GM12801 (cell line): ENCODE results near the gene CDR2.

Experiments
- TF ChIP-seq, protein P1 (sequence below): IDR thresholded peaks from one replicate; pipeline ENCODE4 v1.5.1; 2011; ENCODE audit warnings: control low read depth; ENCODE audit not compliant: insufficient read length; ENCODE audit errors: extremely low read depth

CDR2 gene

DNA sequence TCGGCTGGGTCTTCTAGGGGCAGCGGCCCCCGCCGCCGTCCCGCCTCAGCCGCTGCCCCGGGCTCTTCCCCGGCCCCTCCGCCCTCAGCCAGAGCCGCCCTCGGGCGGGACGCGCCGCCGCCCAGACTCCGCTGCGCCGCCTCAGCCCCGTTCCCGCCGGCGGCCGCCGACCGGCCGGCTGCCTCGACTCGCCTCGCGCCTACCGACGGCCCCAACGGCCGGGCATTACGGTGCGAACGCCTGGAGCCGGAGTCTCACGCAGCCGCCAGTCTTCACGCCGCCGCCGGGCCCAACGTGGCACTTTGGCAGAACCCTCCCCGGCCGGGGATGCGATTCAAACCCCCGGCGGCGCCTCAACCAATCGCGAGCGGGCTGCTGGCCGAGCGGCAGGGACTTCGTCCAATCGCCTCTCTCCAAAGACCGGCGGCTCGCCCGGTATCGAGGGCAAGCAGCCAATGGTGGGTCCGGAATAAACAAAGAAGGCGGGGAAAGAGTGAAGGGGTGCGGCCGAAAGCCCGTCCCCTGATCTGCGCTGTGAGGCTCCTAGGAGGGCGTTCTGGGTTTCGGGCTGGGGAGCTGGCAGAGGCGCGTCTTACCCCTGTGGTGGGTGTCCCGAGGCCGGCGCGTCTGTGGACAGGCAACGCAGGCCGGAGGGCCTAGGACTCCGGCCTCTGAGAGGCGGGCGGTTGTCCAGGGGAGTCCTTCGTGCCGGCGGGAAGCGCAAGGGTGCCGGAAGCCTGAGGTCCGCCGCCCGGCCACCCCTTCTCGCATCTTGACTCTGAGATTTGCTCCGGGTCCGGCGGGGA is at the start of gene CDR2:
TSS of gene CDR2 (minus strand) at position 309 of the 806 bp plus-strand sequence. CDS start 310 bp downstream, outside the sequence.
- TF ChIP-seq, protein P1, sequence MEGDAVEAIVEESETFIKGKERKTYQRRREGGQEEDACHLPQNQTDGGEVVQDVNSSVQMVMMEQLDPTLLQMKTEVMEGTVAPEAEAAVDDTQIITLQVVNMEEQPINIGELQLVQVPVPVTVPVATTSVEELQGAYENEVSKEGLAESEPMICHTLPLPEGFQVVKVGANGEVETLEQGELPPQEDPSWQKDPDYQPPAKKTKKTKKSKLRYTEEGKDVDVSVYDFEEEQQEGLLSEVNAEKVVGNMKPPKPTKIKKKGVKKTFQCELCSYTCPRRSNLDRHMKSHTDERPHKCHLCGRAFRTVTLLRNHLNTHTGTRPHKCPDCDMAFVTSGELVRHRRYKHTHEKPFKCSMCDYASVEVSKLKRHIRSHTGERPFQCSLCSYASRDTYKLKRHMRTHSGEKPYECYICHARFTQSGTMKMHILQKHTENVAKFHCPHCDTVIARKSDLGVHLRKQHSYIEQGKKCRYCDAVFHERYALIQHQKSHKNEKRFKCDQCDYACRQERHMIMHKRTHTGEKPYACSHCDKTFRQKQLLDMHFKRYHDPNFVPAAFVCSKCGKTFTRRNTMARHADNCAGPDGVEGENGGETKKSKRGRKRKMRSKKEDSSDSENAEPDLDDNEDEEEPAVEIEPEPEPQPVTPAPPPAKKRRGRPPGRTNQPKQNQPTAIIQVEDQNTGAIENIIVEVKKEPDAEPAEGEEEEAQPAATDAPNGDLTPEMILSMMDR = no peak

DNA sequence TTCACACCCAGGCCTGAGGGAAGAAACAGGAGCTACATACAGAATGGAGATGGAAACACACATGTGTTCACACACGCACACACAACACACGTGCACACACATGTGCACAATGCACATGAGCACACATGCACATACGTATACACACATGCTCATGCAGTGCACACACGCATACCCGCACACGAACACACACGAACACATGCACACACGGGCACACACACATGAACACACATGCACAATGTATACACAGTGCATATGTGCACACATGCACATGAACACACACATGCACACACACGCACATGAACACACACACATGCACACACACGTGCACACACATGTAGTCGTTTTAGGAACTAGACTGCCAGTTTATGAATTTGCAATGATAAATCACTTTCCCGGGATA is 49.3 kb upstream of the CDR2 start:
- TF ChIP-seq, protein P1 = no peak

DNA sequence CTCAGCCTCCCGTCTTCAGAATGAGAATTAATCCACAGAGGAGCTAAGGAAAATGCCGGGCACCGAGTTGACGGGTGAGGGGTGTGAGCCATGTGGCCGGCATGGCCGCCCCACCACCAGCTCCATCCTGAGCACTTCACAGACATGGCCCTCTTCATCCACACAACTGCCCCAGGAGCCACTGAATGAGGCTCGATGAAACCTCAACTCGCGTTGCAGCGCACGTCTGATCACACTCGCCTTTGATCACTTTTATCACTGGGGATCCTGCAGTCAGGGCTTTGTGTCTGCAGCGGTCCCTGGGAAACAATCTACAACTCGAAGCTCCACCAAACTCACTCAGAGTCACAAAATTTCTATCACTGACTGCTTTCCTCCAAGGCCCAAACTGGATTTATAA is 46.7 kb upstream of the CDR2 start:
- TF ChIP-seq, protein P1 = no peak

DNA sequence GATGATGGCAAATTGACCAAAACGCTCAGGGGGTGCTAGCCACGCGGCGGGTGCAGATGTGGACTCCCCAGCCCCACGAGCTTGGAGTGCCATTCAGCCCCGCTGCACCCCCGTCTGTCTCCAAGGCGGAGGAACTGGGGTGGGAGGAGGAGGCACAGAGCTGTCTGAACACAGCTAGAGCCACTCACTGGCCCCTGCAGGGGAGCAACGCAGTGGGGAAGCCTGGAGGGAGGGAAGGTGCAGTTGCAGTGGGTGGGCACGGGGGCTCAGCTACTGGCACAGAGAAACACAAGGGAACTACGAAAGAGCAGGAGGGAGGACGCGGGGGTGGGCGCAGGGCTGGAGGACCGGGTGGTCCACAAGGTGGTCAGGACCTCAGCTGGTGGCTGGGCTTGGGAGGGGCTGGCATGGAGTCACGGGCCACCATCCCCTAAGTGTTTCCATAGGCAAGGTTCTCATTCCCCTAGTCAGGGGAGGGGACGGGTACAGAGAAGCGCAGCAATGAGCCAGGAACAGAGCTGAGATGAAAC is 46.3 kb upstream of the CDR2 start:
- TF ChIP-seq, protein P1 = no peak

DNA sequence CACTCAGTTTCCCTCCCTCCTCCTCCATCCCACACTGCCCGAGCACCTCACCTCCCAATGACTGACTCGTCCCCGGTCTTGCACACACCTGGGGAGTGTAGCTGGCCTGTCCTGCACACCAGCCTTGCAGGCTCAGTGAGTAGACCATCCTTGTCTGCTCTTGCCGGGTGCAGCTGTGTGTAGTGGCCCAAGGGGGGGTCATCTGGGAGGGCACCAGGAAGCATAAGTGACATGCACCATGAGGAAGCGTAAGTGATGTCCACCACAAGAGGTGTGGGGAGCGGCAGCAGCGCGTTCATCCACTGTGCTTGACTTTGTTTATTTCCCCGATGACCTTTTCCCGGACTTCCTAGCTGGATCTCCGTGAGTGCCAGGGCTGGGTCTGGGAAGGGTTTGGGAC is 45.5 kb upstream of the CDR2 start:
- TF ChIP-seq, protein P1 = no peak

DNA sequence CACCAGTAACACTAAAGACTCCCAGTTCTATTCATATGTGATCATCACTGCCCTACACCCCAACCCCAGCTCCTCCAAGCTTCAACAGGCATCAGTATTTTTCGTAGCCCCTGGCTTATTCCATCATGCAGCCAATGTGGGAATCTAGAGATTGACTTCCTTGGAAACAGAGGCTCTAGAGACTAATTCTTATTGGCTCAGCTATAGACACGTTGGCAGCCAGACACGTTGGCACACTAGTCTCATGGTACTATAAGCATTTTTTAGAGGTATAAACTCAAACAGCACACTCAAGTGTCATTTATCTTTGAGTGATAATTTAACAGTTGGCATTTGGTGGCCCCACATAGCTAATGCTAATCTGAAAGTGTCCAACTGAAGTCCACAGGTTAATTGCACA is 44.4 kb upstream of the CDR2 start:
- TF ChIP-seq, protein P1 = no peak

DNA sequence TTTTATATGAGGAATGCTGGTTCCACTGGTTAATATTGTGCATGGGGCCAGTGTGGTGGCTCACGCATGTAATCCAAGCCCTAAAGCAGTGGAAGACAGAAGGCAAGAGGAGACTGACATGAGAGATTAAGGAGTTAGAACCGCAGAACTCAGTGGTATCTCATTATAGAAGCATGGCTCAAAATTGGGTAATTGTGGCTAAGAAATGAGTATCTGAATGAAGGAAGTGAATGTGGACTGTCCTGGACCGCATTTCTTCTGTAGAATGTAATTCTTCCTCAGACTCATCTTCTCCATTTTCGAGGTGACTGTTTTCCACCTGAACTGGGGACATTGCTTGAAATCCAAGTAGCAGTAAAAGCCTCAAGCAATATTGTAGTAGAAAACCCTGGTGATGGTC is 42.6 kb upstream of the CDR2 start:
- TF ChIP-seq, protein P1 = no peak
